ENCODE measurements around the gene DNAH3. TPM values are rescaled to one million over a fixed set of nuclear protein-coding genes. Genes with fewer than 3 reads are reported as not detected.

DNAH3 gene
- total and polyA plus RNA-seq, 2 of the 8 experiments (the other 6 are each of a cell fraction or from before 2014, with no cell fraction given), result 0.57 to 0.71 TPM

- WGBS, 2 experiments (ENCODE audit: extremely low coverage in 1 of 2, insufficient coverage in 1 of 2, insufficient read length in 1 of 2, insufficient replicate concordance in 2 of 2, low coverage in 1 of 2, low lambda C conversion rate in 2 of 2, missing lambda C conversion rate in 1 of 2), result 91% methylated on average over 5 of the region's 6 CpGs; no CpG with 5 or more reads in 1 of the 2 experiments
- POLR2A ChIA-PET (ENCODE audit: partially characterized antibody), result interaction anchor here (0.6 to 1.0 kb wide), 2 partner anchors 17 to 1047 kb away, joined by 3 to 4 read pairs; no protein-coding TSS in a partner anchor
- no peak for TF ChIP-seq CEBPB (IDR thresholded peaks at IDR 0.05; ENCODE audit: low read depth, low read length)
These were observed 21.7 kb downstream of the DNAH3 start for GRCh38 chr16:21128991-21129390.

More at GRCh38 chr16:21128991-21129390, 21.7 kb downstream of the DNAH3 start:
- peaks cover 2 to 7% (median 3%) of the 10 kb centered on the region in 4 experiments for H3K4me1 ChIP-seq (replicated peaks in 1 of 4; ENCODE audit: control insufficient read depth in 3 of 4, insufficient read depth in 4 of 4, low read length in 3 of 4)
- CTCF ChIA-PET (ENCODE audit: partially characterized antibody), result interaction anchor here (0.8 kb wide), 1 partner anchor 75 kb away, joined by 3 read pairs; no protein-coding TSS in a partner anchor
- H2AFZ ChIP-seq (ENCODE audit: low read length), result no peak overlapping the region
- FAIRE-seq, result no peak
- no peak overlapping the region for H3K27ac ChIP-seq (ENCODE audit: low read depth, low read length)
- H3K18ac ChIP-seq (ENCODE audit: extremely low read depth, low read length), result peak overlapping the region; percentile 60; the same call in 1 of the 2 replicates
- peak overlapping the region; percentile 52; the same call in 1 of the 2 replicates for H2BK5ac ChIP-seq (ENCODE audit: low read depth, low read length)
- no peaks in the 10 kb centered on the region for H3K23me2 ChIP-seq (ENCODE audit: low read depth, low read length)
- H2BK12ac ChIP-seq (ENCODE audit: low read depth, low read length), result peak overlapping the region; percentile 68; the same call in 1 of the 2 replicates
- H3K4me2 ChIP-seq (ENCODE audit: insufficient read depth in 1 of 2, low read depth in 2 of 2, low read length in 2 of 2), result no peak overlapping the region
- H3K36me3 ChIP-seq (ENCODE audit: control insufficient read depth in 2 of 4, insufficient read depth in 4 of 4, low read length in 3 of 4), result no peaks in the 10 kb centered on the region
- H2BK20ac ChIP-seq (ENCODE audit: low read length), result no peak overlapping the region
- no peaks in the 10 kb centered on the region for H3K79me1 ChIP-seq (ENCODE audit: low read depth, low read length)
- no peak overlapping the region for H4K91ac ChIP-seq (replicated peaks; ENCODE audit: insufficient read length, low read length)
- no peak overlapping the region for H3K9ac ChIP-seq (replicated peaks in 1 of 4; ENCODE audit: extremely low read depth in 1 of 4, low read depth in 3 of 4, low read length in 3 of 4)
- H3K56ac ChIP-seq (replicated peaks; ENCODE audit: insufficient read length, low read depth, low read length), result no peak overlapping the region
- H2AK5ac ChIP-seq (ENCODE audit: low read depth, low read length), result no peak overlapping the region
- H3K4ac ChIP-seq (replicated peaks; ENCODE audit: insufficient read length, low read depth, low read length), result no peak overlapping the region
- H3K23ac ChIP-seq (ENCODE audit: insufficient read length), result no peak overlapping the region
- H4K8ac ChIP-seq (ENCODE audit: extremely low read depth, insufficient read depth, low read length), result no peak overlapping the region
- no peaks in the 10 kb centered on the region for H3K79me2 ChIP-seq (ENCODE audit: control insufficient read depth in 1 of 2, insufficient read depth in 2 of 2, low read length in 2 of 2)
- H4K20me1 ChIP-seq (replicated peaks in 1 of 2; ENCODE audit: control insufficient read depth in 1 of 2, insufficient read depth in 2 of 2, low read length in 2 of 2), result no peaks in the 10 kb centered on the region
- H3K14ac ChIP-seq (ENCODE audit: insufficient read length), result no peak overlapping the region
- no peak for DNase-seq (ENCODE audit: low read depth in 1 of 2, low spot score in 2 of 2)
- no peak overlapping the region for H4K5ac ChIP-seq (ENCODE audit: insufficient read length, low read depth, low read length)
- H2BK15ac ChIP-seq (ENCODE audit: low read length), result peak overlapping the region; percentile 81; the same call in 1 of the 2 replicates
- H3K9me3 ChIP-seq (ENCODE audit: insufficient read depth in 2 of 2, low read depth in 1 of 2, low read length in 1 of 2), result no peaks in the 10 kb centered on the region
- no peaks in the 10 kb centered on the region for H3K27me3 ChIP-seq (replicated peaks in 1 of 4; ENCODE audit: control insufficient read depth in 3 of 4, extremely low read depth in 1 of 4, insufficient read depth in 3 of 4, low read length in 3 of 4)
- no peak overlapping the region for H3K4me3 ChIP-seq (ENCODE audit: extremely low read depth in 1 of 4, insufficient read depth in 2 of 4, low read depth in 3 of 4, low read length in 4 of 4)
- H2BK120ac ChIP-seq (replicated peaks; ENCODE audit: low read depth, low read length), result no peak overlapping the region

All from H1 (cell line).